ENCODE data around the gene FBXL17. TPM values are rescaled to one million over a fixed set of nuclear protein-coding genes. Genes with fewer than 3 reads are reported as not detected.

FBXL17 gene
- total RNA-seq, 4 donors from 2014 or later: 14.4 to 22.0 (median 16.6) TPM

GRCh38 chr5:108104448-108104847 is 277.4 kb downstream of the FBXL17 start:
- intact Hi-C loops (cut with DNase I): no loop called here
- no peak for DNase-seq (ENCODE audit: extremely low spot score)
- no peak overlapping the region for H3K27ac ChIP-seq (replicated peaks in 1 of 4)
- no peaks in the 10 kb centered on the region for H3K9me3 ChIP-seq
- H3K36me3 ChIP-seq: peaks cover 0 to 4% (median 0%) of the 10 kb centered on the region in 4 donors
- H3K4me1 ChIP-seq: peaks cover 0 to 12% (median 11%) of the 10 kb centered on the region in 4 donors
- TF ChIP-seq POLR2A (IDR thresholded peaks at IDR 0.05; ENCODE audit: low read depth) (no peak), POLR2AphosphoS5 (IDR thresholded peaks at IDR 0.05) (no peak), CTCF (IDR thresholded peaks at IDR 0.05) (no peak), EP300 (IDR thresholded peaks at IDR 0.05) (no peak)
- H3K4me3 ChIP-seq: no peak overlapping the region
- H3K27me3 ChIP-seq: no peaks in the 10 kb centered on the region
- WGBS: 90% methylated on average over 1 of the region's 1 CpG

- Histone ChIP-seq H3K4me3 (no peak overlapping the region), H3K27me3 (no peaks in the 10 kb centered on the region), H3K36me3 (peaks cover 0 to 4% (median 0%) of the 10 kb centered on the region in 4 donors), H3K9me3 (no peaks in the 10 kb centered on the region), H3K27ac (replicated peaks in 1 of 4) (no peak overlapping the region), H3K4me1 (peaks cover 0 to 12% (median 11%) of the 10 kb centered on the region in 4 donors)
- intact Hi-C loops (cut with DNase I): no loop called here
- WGBS: 100% methylated on average over 3 of the region's 3 CpGs
- DNase-seq (ENCODE audit: extremely low spot score): no peak
- TF ChIP-seq POLR2A (IDR thresholded peaks at IDR 0.05; ENCODE audit: low read depth): no peak
- no peak for TF ChIP-seq CTCF (IDR thresholded peaks at IDR 0.05)
- TF ChIP-seq POLR2AphosphoS5 (IDR thresholded peaks at IDR 0.05): no peak
- TF ChIP-seq EP300 (IDR thresholded peaks at IDR 0.05): no peak
Observed at GRCh38 chr5:108102463-108102862, 279.4 kb downstream of the FBXL17 start.

- DNase-seq (ENCODE audit: extremely low spot score): no peak
- H3K27me3 ChIP-seq: no peaks in the 10 kb centered on the region
- no peak overlapping the region for H3K4me3 ChIP-seq
- TF ChIP-seq EP300 (IDR thresholded peaks at IDR 0.05): no peak
- TF ChIP-seq CTCF (IDR thresholded peaks at IDR 0.05): no peak
- no peak for TF ChIP-seq POLR2A (IDR thresholded peaks at IDR 0.05; ENCODE audit: low read depth)
- TF ChIP-seq POLR2AphosphoS5 (IDR thresholded peaks at IDR 0.05): no peak
- WGBS: 89% methylated on average over 3 of the region's 3 CpGs
- H3K9me3 ChIP-seq: no peaks in the 10 kb centered on the region
- peaks cover 0 to 12% (median 11%) of the 10 kb centered on the region in 4 donors for H3K4me1 ChIP-seq
- intact Hi-C loops (cut with DNase I): no loop called here
- H3K27ac ChIP-seq (replicated peaks in 1 of 4): no peak overlapping the region
- peaks cover 0 to 4% (median 0%) of the 10 kb centered on the region in 4 donors for H3K36me3 ChIP-seq
Observed at GRCh38 chr5:108101821-108102220, 280.1 kb downstream of the FBXL17 start.

GRCh38 chr5:108101130-108101529 is 280.8 kb downstream of the FBXL17 start:
- H3K9me3 ChIP-seq: no peaks in the 10 kb centered on the region
- H3K4me1 ChIP-seq: peaks cover 0 to 12% (median 11%) of the 10 kb centered on the region in 4 donors
- H3K27ac ChIP-seq (replicated peaks in 1 of 4): no peak overlapping the region
- H3K36me3 ChIP-seq: peaks cover 0 to 4% (median 0%) of the 10 kb centered on the region in 4 donors
- WGBS: 14% methylated on average over 1 of the region's 1 CpG
- intact Hi-C loops (cut with DNase I): no loop called here
- no peak for DNase-seq (ENCODE audit: extremely low spot score)
- no peak overlapping the region for H3K4me3 ChIP-seq
- no peaks in the 10 kb centered on the region for H3K27me3 ChIP-seq
- TF ChIP-seq EP300 (IDR thresholded peaks at IDR 0.05) (no peak), POLR2AphosphoS5 (IDR thresholded peaks at IDR 0.05) (no peak), POLR2A (IDR thresholded peaks at IDR 0.05; ENCODE audit: low read depth) (no peak), CTCF (IDR thresholded peaks at IDR 0.05) (no peak)

GRCh38 chr5:108094800-108095199 is 287.1 kb downstream of the FBXL17 start:
- H3K36me3 ChIP-seq: no peaks in the 10 kb centered on the region
- no peaks in the 10 kb centered on the region for H3K4me1 ChIP-seq
- intact Hi-C loops (cut with DNase I): no loop called here
- H3K4me3 ChIP-seq: no peak overlapping the region
- TF ChIP-seq CTCF (IDR thresholded peaks at IDR 0.05) (no peak), POLR2A (IDR thresholded peaks at IDR 0.05; ENCODE audit: low read depth) (no peak), POLR2AphosphoS5 (IDR thresholded peaks at IDR 0.05) (no peak), EP300 (IDR thresholded peaks at IDR 0.05) (no peak)
- H3K27ac ChIP-seq (replicated peaks in 1 of 4): no peak overlapping the region
- no peaks in the 10 kb centered on the region for H3K27me3 ChIP-seq
- 79% methylated on average over 1 of the region's 1 CpG for WGBS
- no peaks in the 10 kb centered on the region for H3K9me3 ChIP-seq
- DNase-seq (ENCODE audit: extremely low spot score): no peak

All from esophagus muscularis mucosa (tissue), 4 donors.